ENCODE results near the gene FEM1C. TPM values are rescaled to one million over a fixed set of nuclear protein-coding genes. Genes with fewer than 3 reads are reported as not detected.

The FEM1C gene
- total and polyA plus RNA-seq, 2 experiments from 2014 or later: 4.7 to 21.6 TPM

DNA sequence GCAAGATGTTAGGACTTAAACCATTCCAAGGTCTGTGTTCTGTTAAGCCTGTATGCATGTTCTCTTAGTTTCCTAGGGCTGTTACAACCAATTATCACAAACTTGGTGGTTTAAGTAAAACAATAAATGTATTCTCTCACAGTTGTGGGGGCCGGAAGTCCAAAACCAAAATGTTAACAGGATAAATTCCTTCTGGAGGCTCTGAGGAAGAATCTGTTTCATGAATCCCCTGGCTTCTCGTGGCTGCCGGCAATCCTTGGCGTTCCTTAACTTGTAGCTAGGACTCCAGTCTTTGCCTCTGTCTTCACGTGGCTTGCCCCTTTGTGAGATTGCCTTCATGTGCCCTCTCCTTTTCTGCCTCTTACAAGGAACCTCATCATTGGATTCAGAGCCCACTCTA, 30.4 kb downstream of the FEM1C start:
- no peak overlapping the region for H3K27ac ChIP-seq (ENCODE audit: low read depth)
- no peaks in the 10 kb centered on the region for H4K20me1 ChIP-seq (replicated peaks; ENCODE audit: insufficient read depth)
- H3K9me3 Mint-ChIP-seq: no peaks in the 10 kb centered on the region
- no peaks in the 10 kb centered on the region for H3K4me1 ChIP-seq (ENCODE audit: insufficient read depth)
- no peaks in the 10 kb centered on the region for H3K36me3 Mint-ChIP-seq (ENCODE audit: low read depth)
- H3K27me3 ChIP-seq (ENCODE audit: insufficient read depth): no peaks in the 10 kb centered on the region
- H3K9me2 ChIP-seq (ENCODE audit: insufficient read depth): peaks cover 4% of the 10 kb centered on the region; the same call in 1 of the 2 replicates
- no peak overlapping the region for H2AFZ ChIP-seq
- no peak for ATAC-seq
- no peak overlapping the region for H3K4me2 ChIP-seq
- no peaks in the 10 kb centered on the region for H3K79me2 ChIP-seq (replicated peaks; ENCODE audit: insufficient read depth)
- no peak for TF ChIP-seq JUNB (IDR thresholded peaks at IDR 0.05; ENCODE audit: unreplicated experiment)
- TF ChIP-seq ZNF331 (CRISPR knock-in tag; IDR thresholded peaks at IDR 0.05; ENCODE audit: low read depth): no peak
- TF ChIP-seq, protein P1, sequence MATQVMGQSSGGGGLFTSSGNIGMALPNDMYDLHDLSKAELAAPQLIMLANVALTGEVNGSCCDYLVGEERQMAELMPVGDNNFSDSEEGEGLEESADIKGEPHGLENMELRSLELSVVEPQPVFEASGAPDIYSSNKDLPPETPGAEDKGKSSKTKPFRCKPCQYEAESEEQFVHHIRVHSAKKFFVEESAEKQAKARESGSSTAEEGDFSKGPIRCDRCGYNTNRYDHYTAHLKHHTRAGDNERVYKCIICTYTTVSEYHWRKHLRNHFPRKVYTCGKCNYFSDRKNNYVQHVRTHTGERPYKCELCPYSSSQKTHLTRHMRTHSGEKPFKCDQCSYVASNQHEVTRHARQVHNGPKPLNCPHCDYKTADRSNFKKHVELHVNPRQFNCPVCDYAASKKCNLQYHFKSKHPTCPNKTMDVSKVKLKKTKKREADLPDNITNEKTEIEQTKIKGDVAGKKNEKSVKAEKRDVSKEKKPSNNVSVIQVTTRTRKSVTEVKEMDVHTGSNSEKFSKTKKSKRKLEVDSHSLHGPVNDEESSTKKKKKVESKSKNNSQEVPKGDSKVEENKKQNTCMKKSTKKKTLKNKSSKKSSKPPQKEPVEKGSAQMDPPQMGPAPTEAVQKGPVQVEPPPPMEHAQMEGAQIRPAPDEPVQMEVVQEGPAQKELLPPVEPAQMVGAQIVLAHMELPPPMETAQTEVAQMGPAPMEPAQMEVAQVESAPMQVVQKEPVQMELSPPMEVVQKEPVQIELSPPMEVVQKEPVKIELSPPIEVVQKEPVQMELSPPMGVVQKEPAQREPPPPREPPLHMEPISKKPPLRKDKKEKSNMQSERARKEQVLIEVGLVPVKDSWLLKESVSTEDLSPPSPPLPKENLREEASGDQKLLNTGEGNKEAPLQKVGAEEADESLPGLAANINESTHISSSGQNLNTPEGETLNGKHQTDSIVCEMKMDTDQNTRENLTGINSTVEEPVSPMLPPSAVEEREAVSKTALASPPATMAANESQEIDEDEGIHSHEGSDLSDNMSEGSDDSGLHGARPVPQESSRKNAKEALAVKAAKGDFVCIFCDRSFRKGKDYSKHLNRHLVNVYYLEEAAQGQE (IDR thresholded peaks at IDR 0.05; ENCODE audit: unreplicated experiment): no peak
- no peak for TF ChIP-seq EZH2 (IDR thresholded peaks at IDR 0.05; ENCODE audit: low read depth, unreplicated experiment)
- no peak for TF ChIP-seq NANOG (IDR thresholded peaks at IDR 0.05; ENCODE audit: borderline replicate concordance)
- TF ChIP-seq, protein P2, sequence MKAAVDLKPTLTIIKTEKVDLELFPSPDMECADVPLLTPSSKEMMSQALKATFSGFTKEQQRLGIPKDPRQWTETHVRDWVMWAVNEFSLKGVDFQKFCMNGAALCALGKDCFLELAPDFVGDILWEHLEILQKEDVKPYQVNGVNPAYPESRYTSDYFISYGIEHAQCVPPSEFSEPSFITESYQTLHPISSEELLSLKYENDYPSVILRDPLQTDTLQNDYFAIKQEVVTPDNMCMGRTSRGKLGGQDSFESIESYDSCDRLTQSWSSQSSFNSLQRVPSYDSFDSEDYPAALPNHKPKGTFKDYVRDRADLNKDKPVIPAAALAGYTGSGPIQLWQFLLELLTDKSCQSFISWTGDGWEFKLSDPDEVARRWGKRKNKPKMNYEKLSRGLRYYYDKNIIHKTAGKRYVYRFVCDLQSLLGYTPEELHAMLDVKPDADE (IDR thresholded peaks at IDR 0.05): no peak
- no peak for TF ChIP-seq POLR2AphosphoS5 (IDR thresholded peaks at IDR 0.05; ENCODE audit: low read depth)
- no peak for TF ChIP-seq CREB1 (CRISPR knock-in tag; IDR thresholded peaks at IDR 0.05; ENCODE audit: low read depth)
- TF ChIP-seq ZNF114 (CRISPR knock-in tag; IDR thresholded peaks at IDR 0.05): no peak
- TF ChIP-seq, protein P3, sequence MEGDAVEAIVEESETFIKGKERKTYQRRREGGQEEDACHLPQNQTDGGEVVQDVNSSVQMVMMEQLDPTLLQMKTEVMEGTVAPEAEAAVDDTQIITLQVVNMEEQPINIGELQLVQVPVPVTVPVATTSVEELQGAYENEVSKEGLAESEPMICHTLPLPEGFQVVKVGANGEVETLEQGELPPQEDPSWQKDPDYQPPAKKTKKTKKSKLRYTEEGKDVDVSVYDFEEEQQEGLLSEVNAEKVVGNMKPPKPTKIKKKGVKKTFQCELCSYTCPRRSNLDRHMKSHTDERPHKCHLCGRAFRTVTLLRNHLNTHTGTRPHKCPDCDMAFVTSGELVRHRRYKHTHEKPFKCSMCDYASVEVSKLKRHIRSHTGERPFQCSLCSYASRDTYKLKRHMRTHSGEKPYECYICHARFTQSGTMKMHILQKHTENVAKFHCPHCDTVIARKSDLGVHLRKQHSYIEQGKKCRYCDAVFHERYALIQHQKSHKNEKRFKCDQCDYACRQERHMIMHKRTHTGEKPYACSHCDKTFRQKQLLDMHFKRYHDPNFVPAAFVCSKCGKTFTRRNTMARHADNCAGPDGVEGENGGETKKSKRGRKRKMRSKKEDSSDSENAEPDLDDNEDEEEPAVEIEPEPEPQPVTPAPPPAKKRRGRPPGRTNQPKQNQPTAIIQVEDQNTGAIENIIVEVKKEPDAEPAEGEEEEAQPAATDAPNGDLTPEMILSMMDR (conservative IDR thresholded peaks at IDR 0.05; ENCODE audit: low read depth in 2 of 2): no peak
- H3K27me3 Mint-ChIP-seq (ENCODE audit: insufficient read depth, low read depth, poor library complexity): no peaks in the 10 kb centered on the region
- no peaks in the 10 kb centered on the region for H3K4me1 Mint-ChIP-seq
- H3K4me3 ChIP-seq: no peak overlapping the region
- no peaks in the 10 kb centered on the region for H3F3A ChIP-seq (replicated peaks; ENCODE audit: low read depth)
- H3K27ac Mint-ChIP-seq: no peak overlapping the region; the same call in 1 of the 2 replicates
- DNase-seq (ENCODE audit: low spot score): no peak
- no peak overlapping the region for H3K4me3 Mint-ChIP-seq
- no peaks in the 10 kb centered on the region for H3K36me3 ChIP-seq (ENCODE audit: insufficient read depth)

DNA sequence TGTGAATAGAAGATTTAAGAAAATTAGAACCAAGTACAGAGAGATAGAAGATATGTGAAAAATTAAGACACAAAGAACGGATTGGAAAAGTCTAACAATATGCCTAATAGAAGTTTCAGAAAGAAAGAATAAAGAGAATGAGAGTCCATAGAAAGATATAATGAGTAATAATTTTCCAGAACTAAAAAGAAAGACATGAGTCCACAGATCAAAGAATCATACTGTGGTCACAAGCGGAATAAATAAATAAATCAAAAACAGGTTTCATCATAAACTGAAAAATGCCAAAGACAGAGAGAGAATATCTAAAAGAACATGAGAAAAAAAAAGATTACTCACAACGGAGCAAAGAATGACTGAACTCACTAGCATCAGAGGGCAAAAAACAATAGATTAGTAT, 32.9 kb downstream of the FEM1C start:
- no peak overlapping the region for H3K27ac ChIP-seq (ENCODE audit: low read depth)
- Mint-ChIP-seq H3K27ac (no peak overlapping the region), H3K9me3 (no peaks in the 10 kb centered on the region), H3K4me1 (no peaks in the 10 kb centered on the region), H3K36me3 (ENCODE audit: low read depth) (no peaks in the 10 kb centered on the region), H3K27me3 (ENCODE audit: insufficient read depth, low read depth, poor library complexity) (no peaks in the 10 kb centered on the region), H3K4me3 (no peak overlapping the region)
- H3K4me1 ChIP-seq (ENCODE audit: insufficient read depth): no peaks in the 10 kb centered on the region
- H4K20me1 ChIP-seq (replicated peaks; ENCODE audit: insufficient read depth): no peaks in the 10 kb centered on the region
- H3K36me3 ChIP-seq (ENCODE audit: insufficient read depth): no peaks in the 10 kb centered on the region
- DNase-seq (ENCODE audit: low spot score) (no peak), ATAC-seq (no peak)
- H3K4me3 ChIP-seq: no peak overlapping the region
- H3K79me2 ChIP-seq (replicated peaks; ENCODE audit: insufficient read depth): no peaks in the 10 kb centered on the region
- peaks cover 4% of the 10 kb centered on the region; the same call in 1 of the 2 replicates for H3K9me2 ChIP-seq (ENCODE audit: insufficient read depth)
- no peaks in the 10 kb centered on the region for H3K27me3 ChIP-seq (ENCODE audit: insufficient read depth)
- H2AFZ ChIP-seq: no peak overlapping the region
- no peaks in the 10 kb centered on the region for H3F3A ChIP-seq (replicated peaks; ENCODE audit: low read depth)
- H3K4me2 ChIP-seq: no peak overlapping the region
- no peak for TF ChIP-seq NANOG (IDR thresholded peaks at IDR 0.05; ENCODE audit: borderline replicate concordance)
- no peak for TF ChIP-seq JUNB (IDR thresholded peaks at IDR 0.05; ENCODE audit: unreplicated experiment)
- no peak for TF ChIP-seq POLR2AphosphoS5 (IDR thresholded peaks at IDR 0.05; ENCODE audit: low read depth)
- TF ChIP-seq, protein P2 (IDR thresholded peaks at IDR 0.05): no peak
- TF ChIP-seq, protein P1 (IDR thresholded peaks at IDR 0.05; ENCODE audit: unreplicated experiment): no peak
- TF ChIP-seq CREB1 (CRISPR knock-in tag; IDR thresholded peaks at IDR 0.05; ENCODE audit: low read depth): no peak

Measured in GM23338 (cell line).